GM12865 (cell line): ENCODE data around the gene POLD3.

Experiments
- DNase-seq: peaks from one replicate; pipeline ENCODE4 v3.0.0; 2010; ENCODE audit warnings: low read depth
- H3K4me3 ChIP-seq: 2 replicates; pipeline ENCODE4 v1.5.1; 2011; ENCODE audit warnings: mild to moderate bottlenecking, low read depth, low read length, control low read depth
- CTCF ChIP-seq: IDR thresholded peaks from 2 replicates; pipeline ENCODE4 v1.5.1; 2011; ENCODE audit warnings: low read length, control low read depth, low read depth, inconsistent platforms; ENCODE audit not compliant: insufficient read depth; ENCODE audit errors: missing control alignments

The POLD3 gene

GRCh38 chr11:74672332-74672955 is 80.1 kb downstream of the POLD3 start:
- H3K4me3 ChIP-seq = no peak overlapping the region
- DNase-seq = no peak
- no peak for TF ChIP-seq CTCF

GRCh38 chr11:74672956-74673692 is 80.7 kb downstream of the POLD3 start:
- no peak for TF ChIP-seq CTCF
- no peak for DNase-seq

GRCh38 chr11:74673693-74674360 is 81.4 kb downstream of the POLD3 start:
- no peak overlapping the region for H3K4me3 ChIP-seq
- TF ChIP-seq CTCF = no peak
- DNase-seq = no peak

More at GRCh38 chr11:74672956-74673692, 80.7 kb downstream of the POLD3 start:
- H3K4me3 ChIP-seq = no peak overlapping the region

GRCh38 chr11:74675761-74676160 is 83.4 kb downstream of the POLD3 start:
- TF ChIP-seq CTCF = no peak
- no peak for DNase-seq
- no peak overlapping the region for H3K4me3 ChIP-seq

- no peak for TF ChIP-seq CTCF
- H3K4me3 ChIP-seq = no peak overlapping the region
- DNase-seq = no peak
Measured at GRCh38 chr11:74676596-74676995, 84.2 kb downstream of the POLD3 start.

GRCh38 chr11:74677131-74677530 is 84.7 kb downstream of the POLD3 start:
- H3K4me3 ChIP-seq = no peak overlapping the region
- DNase-seq = no peak
- no peak for TF ChIP-seq CTCF
